K562 (cell line): ENCODE measurements around the gene KAZN. TPM values are rescaled to one million over a fixed set of nuclear protein-coding genes. Genes with fewer than 3 reads are reported as not detected.

Source experiments
- CBX8 ChIP-seq: fragments of 200-600 bp; sonication (generic); IDR thresholded peaks from 2 replicates; pipeline ENCODE4 v1.6.1; 2012; ENCODE audit warnings: borderline replicate concordance, mixed run types, low read depth, mild to moderate bottlenecking, moderate library complexity, mixed read lengths, low read length, control low read depth, inconsistent platforms; ENCODE audit not compliant: poor library complexity, severe bottlenecking; ENCODE audit errors: extremely low read depth
- CEBPZ ChIP-seq: fragments of 150-350 bp; IDR thresholded peaks from 2 replicates; pipeline ENCODE4 v1.6.1; 2014; ENCODE audit warnings: low read depth, mild to moderate bottlenecking, low read length, borderline replicate concordance
- ZNF354B ChIP-seq: fragments of 250-450 bp; sonication (Bioruptor Pico); IDR thresholded peaks from 2 replicates; pipeline ENCODE4 v1.4.0; 2020
- ZNF609 ChIP-seq: sonication (generic); formaldehyde crosslinking; IDR thresholded peaks from 2 replicates; pipeline ENCODE4 v1.8.1; 2023; ENCODE audit warnings: missing genetic modification reagents, mild to moderate bottlenecking, borderline replicate concordance
- polyA plus RNA-seq, 8 experiments: library from polyadenylated mRNA; depleted of rRNA in 4 of 8; stranded (reverse) in 5 of 8; unstranded in 3 of 8; fragments of >200 nt; fragmentation: Nextera tagmentation in 2 of 8; fragmentation: Illumina TruSeq in 1 of 8; extraction: Ambion mirVana in 2 of 8; extraction: Trizol in 1 of 8; gene quantifications; 2 replicates each; pipeline versions ENCODE4 v1.2.1 to v1.2.3, GENCODE V29; 2011 to 2014; ENCODE audit warnings: inconsistent platforms in 1 of 8, missing spikeins in 1 of 8
- total RNA-seq, 7 experiments: library from RNA; depleted of rRNA in 6 of 7; stranded (reverse); fragments of >200 nt in 6 of 7; fragmentation: Illumina TruSeq in 2 of 7; extraction: Trizol in 2 of 7; gene quantifications; 2 replicates each; pipeline versions ENCODE4 v1.2.1 to v1.2.3, GENCODE V29; 2011 to 2021; ENCODE audit warnings: low replicate concordance in 1 of 7

Gene KAZN
- total and polyA plus RNA-seq, 9 of the 15 experiments (the other 6 are each of a cell fraction or from before 2014, with no cell fraction given) = 2.1 to 21.6 (median 5.4) TPM

GRCh38 chr1:15167386-15167785 lies 568.9 kb downstream of the KAZN start (continued):
- TF ChIP-seq CEBPZ = no peak
- no peak for TF ChIP-seq ZNF609 (CRISPR knock-in tag)
- no peak for TF ChIP-seq ZNF354B
- no peak for TF ChIP-seq CBX8
